ENCODE measurements around the gene GAL3ST2.
"Not testable (repeated sequence)": the region's sequence is repeated elsewhere in the genome, so short reads cannot be mapped to it uniquely, and the experiment has no call there.

Gene GAL3ST2

DNA sequence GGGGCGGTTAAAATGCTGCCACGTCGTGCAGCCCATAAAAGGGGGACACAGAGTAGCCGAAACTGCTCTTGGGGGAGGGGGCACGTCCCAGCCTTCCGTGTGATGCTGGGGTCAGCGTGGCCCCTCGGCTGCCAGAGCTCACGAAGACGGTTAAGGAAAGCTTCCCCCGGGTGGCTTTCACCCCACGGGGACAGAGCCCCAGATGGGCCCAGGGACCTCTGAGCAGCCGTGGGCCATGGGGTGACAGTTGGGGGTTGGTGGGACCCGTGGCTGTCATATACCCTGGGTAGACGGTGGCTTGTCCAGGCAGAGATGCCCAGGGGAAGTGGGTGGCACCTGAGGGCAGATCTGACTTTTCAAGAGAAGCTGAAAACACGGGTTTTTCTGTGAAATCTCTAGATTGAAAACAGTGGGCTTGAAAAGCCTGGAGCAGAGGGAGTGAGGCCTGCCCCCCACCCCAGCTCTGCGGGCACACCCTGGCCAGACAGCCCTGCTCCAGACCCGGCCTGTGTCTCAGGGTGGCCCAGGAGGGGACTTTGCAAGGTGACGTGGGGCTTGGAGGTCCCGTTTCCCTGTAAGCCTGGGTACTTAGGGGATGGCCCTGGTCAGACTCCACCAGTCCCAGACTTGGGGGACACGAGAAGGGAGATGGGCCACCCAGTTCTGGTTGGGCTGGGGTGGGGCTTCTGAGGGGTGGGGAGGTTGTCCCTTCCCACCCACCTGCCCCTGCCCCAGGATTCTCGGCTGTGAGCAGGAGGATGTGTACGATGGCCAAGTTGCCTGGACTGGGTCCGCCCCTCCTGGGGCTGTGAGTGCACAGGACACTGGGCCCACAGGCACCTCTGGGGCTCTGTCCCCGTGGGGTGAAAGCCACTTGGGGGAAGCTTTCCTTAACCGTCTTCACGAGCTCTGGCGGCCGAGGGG, 33.0 kb downstream of the GAL3ST2 start:
- no peak for DNase-seq

DNA sequence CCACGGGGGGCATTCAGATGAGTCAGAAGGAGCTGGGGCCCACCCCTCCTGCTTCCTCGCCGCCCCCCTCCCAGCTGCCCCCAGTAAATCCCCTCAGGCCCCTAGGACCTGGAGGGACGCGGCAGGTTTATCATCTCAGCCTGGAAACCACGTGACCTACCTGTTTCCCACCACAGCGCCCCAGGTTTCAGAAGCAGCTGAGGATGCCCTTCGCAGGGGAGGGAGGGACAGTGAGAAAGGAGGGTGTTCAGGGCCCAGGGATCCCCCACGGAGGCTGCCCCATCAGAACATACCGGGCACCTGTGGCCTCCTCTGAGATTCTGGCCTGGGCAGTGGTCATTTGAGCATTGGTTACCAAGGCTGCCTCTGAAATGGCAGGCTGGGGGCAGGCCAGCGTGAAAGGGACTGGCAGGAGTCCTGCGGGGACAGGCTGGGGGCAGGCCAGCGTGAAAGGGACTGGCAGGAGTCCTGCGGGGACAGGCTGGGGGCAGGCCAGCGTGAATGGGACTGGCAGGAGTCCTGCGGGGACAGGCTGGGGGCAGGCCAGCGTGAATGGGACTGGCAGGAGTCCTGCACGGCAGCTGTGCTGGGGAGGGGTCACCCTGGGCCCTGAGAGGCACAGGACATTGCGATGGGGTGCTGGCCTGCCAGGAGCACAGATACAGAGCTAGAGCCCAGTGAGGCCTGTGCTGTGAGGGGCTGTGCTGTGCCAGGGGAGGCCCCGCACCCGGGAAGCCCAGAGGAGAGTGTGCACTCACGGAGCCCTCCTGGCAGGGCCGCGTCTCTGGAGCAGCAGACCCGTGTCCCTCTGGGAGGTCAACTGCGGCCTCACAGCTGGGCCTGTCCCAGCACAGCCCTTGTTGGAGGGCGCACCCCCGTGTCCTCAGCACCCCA, 33.9 kb downstream of the GAL3ST2 start:
- no peak for DNase-seq

DNA sequence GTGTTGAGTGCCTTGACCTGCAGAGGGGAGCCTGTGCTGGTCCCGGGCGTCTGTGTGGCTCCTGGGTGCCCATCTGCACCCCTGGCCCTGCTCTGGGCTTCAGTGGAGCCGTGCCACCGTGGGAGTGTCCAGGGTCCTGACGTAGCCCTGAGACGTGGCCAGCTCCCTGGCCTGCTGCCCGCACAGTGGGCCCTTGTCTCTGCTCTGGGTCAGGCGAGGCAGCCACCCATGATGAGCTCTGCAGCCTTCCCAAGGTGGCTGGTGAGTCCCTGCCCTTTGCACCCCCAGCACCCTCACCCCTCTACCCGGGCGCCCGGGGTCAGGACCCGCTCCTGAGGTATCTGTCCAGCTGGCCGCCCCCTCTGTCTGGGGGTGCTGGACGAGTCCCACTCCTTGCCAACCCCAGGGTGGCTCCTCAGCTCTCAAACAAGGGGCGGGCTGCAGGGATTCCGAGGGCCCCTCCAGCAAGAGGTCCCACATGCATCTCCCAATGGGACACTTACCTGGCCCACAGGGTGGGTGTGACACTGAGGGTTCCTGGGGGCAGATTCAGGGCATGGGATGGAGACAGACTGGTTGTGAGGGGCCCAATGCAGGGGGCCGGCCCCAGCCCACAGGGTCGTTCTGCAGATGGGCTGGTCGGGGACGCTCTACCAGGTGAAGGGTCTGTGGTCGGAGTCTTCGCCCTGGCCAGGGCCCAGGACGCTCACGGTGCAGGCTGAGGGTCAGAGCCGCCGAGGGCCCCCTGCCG, 34.8 kb downstream of the GAL3ST2 start:
- DNase-seq, result no peak

DNA sequence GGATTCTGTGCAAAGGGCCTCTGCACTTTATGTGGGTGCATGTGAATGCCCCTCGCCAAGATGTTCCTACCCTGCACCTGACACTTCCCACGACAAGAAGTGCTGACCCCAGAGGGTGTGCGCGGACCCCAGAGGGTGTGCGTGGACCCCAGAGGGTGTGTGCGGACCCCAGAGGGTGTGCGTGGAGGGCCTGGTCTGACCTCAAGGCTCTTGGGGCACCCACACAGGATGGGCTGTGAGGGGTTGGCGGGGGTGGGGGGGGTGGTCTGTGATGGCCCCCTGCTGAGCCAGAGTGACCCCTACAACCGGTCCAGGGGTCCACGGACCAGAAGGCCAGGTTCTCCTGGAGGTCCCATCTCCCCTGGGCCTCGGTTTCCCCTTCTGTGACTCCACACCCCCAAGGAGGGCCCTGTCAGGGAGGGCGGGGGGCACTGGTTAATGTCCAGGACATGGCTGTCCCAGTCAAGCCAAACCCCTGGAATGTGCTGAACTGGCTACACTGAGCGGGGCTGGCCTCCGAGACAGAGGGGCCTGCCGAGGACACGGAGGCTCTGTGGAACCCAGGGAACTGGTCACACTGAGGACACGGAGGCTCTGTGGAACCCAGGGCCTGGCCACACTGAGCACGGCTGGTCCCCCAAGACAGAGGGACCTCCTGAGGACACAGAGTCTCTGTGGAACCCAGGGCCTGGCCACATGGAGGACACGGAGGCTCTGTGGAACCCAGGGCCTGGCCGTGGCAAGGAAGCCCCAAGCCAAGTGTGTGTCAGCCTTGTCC, 35.5 kb downstream of the GAL3ST2 start:
- no peak for DNase-seq

DNA sequence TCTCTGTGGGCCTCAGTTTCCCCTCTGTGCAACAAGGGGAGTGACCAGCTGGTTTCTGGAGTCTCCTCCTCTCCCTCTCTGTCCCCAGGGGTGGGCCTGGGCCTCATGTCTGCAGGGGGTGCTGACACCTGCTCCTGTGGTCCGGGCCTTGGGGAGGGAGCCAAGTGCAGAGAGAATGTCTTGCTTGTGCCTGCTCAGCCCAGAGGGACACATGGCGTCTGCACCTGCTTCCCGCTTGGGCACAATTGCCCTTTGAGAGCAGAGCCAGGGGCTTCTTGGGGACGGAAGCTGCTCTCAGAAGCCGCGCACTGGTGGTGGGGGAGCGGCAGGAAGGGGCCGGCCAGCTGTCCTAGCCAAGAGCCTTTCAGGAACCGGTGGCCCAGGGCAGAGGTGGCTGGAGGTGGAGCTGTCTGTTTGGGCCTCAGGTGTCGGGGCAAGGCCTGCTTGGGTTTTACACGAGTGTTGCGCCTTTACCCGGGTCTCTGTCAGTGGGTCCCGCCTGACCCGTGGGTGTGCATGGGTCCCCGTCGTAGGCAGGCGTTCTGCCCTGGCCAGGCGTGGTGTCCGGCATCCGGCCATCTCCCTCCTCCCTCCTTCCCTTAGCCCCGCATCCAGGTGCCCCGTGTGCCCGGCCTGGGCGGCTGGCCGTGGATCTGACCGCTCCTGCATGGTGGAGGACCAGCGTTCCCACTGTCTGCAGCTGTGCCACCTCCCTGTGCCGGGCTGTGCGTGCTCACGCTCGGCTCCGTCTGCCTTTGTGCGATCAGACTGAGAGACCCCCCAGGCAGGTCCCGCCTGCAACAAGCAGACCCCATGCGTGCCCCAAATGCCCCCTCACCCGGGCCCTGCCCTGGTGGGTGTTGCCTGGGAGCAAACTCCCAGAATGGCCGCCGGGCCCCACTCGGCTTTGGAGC, 36.4 kb downstream of the GAL3ST2 start:
- no peak for DNase-seq

DNA sequence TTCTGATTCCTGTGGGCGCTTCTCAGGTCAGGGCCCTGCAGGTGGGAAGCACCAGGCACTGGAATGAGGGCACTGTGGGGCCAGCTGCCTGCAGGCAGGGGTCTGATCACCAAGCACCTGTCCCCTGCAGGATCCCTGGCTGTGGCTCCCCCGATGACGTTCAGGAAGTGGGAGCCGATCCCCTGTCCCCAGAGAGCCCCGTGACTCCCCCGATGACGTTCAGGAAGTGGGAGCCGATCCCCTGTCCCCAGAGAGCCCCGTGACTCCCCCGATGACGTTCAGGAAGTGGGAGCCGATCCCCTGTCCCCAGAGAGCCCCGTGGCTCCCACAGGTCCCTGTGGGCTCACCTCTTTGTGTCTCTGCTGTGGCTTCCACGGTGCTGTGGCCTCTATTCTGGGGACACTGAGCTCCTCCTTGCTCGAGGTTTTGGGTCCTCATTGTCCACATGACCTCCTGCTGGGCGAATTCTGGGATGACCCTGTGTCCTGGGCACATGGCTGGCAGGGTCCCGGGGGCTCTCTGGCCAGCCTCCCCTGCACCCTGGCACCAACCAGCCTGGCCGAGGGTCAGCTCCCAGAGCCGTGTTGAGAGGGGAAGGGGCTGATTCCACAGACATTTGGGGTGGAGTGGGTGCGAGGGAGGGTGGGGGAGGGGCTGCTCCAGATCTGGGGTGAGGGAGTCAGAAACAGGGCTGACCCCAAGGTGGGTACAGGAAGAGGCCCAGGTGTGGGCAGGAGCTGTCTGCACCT, 37.2 kb downstream of the GAL3ST2 start:
- DNase-seq, result no peak

DNA sequence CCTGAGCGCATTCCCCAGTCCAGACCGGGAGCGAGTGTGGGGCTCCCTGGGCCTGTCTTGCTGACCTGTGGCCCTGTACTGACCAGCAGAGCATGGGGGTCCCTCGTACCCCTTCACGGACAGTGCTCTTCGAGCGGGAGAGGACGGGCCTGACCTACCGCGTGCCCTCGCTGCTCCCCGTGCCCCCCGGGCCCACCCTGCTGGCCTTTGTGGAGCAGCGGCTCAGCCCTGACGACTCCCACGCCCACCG, 37.7 kb downstream of the GAL3ST2 start:
- DNase-seq, result no peak

DNA sequence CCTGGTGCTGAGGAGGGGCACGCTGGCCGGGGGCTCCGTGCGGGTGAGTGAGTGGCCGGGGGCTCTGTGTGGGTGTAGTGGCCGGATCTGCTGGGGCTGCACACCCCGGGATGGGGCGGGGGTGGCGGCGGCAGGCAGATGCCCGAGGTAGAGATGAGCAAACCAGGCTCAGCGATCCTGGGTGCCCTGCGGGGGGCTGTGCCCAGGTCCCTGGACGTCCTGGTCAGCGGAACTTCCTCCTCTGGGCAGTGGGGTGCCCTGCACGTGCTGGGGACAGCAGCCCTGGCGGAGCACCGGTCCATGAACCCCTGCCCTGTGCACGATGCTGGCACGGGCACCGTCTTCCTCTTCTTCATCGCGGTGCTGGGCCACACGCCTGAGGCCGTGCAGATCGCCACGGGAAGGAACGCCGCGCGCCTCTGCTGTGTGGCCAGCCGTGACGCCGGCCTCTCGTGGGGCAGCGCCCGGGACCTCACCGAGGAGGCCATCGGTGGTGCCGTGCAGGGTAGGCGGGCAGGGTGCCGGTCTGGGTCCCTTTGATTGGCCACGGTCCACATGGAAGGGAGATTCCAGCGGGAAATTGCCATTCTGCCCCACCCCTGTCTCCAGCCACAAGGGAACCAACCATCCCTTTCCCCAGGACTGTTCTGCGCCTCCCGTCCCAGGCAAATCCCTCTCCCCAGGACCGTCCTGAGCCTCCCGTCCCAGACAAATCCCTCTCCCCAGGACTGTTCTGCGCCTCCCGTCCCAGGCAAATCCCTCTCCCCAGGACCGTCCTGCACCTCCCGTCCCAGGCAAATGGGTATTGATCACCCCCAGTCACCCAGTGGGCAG, 38.2 kb downstream of the GAL3ST2 start:
- no peak for DNase-seq

DNA sequence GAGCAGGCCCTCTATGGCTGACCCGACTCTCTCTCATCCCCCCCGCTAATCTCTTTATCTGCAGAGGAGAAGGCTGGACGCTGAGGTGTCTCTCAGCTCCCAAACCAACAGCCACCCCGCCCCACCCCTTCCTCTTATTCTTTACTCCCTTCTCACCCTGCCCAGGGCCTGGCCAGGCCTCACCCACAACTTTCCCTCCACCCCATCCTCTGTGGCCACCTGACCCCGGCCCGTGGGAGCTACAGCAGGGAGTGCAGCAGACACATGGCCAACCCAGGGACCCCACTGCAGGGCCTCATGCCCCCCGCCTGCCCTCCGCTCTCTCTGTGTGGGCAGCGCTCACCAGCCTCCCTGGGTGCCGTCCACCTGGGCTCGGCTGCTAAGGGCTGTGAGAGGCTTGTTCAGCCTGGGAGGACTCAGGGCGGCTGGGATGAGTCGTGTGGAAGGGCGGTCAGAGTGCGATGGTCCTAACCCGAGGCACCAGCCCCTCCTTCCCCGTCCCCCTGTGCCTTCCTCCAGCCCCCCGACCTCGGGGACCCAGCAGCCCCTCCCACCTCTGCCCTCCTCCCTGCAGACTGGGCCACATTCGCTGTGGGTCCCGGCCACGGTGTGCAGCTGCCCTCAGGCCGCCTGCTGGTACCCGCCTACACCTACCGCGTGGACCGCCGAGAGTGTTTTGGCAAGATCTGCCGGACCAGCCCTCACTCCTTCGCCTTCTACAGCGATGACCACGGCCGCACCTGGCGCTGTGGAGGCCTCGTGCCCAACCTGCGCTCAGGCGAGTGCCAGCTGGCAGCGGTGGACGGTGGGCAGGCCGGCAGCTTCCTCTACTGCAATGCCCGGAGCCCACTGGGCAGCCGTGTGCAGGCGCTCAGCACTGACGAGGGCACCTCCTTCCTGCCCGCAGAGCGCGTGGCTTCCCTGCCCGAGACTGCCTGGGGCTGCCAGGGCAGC, 39.1 kb downstream of the GAL3ST2 start:
- no peak for DNase-seq

DNA sequence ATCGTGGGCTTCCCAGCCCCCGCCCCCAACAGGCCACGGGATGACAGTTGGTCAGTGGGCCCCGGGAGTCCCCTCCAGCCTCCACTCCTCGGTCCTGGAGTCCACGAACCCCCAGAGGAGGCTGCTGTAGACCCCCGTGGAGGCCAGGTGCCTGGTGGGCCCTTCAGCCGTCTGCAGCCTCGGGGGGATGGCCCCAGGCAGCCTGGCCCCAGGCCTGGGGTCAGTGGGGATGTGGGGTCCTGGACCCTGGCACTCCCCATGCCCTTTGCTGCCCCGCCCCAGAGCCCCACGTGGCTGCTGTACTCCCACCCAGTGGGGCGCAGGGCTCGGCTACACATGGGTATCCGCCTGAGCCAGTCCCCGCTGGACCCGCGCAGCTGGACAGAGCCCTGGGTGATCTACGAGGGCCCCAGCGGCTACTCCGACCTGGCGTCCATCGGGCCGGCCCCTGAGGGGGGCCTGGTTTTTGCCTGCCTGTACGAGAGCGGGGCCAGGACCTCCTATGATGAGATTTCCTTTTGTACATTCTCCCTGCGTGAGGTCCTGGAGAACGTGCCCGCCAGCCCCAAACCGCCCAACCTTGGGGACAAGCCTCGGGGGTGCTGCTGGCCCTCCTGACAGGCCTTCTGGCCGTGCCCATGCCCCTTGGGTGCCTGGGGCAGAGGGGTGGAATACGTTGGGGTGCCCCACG, 40.0 kb downstream of the GAL3ST2 start:
- DNase-seq, result no peak

DNA sequence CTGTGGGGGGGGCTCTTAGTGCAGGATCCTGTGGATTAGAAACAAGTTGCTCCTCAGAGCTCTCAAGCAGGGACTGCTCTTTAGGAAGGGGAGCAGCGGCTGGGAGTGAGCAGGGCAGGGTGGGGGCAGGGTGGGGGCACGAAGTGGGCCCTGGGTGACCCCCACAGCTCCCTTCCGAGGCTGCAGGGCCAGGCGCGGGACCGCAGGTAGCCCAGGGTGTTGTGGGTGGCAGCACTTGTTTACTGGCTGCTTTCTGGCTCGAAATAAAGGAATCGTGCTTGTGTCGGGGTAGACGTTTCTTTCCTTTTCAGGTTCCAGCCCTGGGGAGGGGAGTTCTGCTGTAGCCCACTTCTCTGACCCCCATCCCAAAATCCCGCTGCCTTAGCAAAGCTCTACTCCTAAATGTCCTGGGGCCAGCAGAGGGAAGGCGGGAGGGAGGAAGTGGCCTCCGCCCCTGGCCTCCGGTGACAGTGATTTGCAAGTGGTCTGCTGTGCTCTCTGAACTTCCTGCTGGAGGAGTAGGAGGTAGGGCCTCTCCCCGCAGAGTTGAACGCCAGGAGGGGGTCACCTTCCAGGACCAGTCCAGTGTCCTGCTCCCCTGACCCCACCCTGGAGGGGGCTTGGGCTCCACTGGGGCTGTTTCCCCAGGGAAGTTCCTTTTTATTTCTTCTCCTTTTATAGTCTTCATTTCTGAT, 40.7 kb downstream of the GAL3ST2 start:
- no peak for DNase-seq

DNA sequence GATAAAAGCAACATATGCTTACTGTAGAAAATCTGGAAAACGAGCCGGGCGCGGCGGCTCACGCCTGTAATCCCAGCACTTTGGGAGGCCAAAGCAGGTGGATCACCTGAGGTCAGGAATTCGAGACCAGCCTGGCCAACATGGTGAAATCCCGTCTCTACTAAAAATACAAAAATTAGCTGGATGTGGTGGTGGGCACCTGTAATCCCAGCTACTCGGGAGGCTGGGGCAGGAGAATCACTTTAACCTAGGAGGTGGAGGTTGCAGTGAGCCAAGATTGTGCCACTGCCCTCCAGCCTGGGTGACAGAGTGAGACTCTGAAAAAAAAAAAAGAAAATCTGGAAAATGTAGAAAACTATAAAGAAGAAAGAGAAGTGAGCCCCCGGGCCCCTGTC, 41.2 kb downstream of the GAL3ST2 start:
- not testable (repeated sequence) for DNase-seq

DNA sequence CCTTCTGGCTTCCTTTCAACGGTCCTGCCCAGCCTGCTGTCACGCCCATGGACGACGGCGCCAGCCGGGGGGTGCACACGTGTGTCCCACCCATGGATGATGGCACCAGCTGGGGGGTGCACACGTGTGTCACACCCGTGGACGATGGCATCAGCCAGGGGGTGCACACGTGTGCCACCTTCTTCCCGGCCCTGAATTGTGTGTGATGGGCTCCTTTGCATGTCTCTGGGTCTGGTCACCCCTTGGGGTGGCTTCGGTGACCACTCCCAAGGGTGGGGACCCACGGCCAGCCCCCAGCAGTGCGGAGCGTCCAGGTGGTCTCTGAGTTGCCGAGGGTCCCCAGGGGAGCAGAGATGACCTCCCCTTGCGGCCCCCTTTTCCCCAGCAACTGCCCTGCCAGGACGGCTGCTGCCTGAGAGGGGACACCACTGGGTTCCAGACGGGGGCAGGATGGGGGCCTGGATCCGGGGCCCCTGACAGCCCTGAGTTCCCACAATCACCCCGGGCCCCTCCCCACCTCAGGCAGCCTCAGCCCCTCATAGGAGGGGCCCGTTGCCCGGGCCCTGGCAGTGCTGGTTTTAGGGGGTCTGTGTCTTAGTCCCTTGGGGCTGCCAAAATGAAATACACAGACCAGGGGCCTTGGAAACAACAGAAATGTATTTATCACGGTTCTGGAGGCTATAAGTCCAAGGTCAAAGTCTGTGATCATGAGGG, 41.8 kb downstream of the GAL3ST2 start:
- DNase-seq, result no peak

DNA sequence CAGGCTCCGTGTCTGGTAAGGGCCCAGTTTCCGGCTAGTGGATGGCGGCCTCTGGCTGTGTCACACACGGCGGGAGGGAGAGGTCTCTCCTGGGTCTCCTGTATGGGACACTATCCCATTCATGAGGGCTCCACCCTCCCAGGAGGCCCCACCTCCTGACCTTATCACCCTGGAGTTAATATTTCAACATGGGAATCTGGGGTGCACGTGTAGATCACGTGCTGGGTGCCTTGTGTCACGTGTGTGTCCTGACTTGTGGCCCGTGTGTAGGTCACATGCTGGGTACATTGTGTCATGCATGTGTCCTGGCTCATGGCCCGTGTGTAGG, 42.3 kb downstream of the GAL3ST2 start:
- no peak for DNase-seq

DNA sequence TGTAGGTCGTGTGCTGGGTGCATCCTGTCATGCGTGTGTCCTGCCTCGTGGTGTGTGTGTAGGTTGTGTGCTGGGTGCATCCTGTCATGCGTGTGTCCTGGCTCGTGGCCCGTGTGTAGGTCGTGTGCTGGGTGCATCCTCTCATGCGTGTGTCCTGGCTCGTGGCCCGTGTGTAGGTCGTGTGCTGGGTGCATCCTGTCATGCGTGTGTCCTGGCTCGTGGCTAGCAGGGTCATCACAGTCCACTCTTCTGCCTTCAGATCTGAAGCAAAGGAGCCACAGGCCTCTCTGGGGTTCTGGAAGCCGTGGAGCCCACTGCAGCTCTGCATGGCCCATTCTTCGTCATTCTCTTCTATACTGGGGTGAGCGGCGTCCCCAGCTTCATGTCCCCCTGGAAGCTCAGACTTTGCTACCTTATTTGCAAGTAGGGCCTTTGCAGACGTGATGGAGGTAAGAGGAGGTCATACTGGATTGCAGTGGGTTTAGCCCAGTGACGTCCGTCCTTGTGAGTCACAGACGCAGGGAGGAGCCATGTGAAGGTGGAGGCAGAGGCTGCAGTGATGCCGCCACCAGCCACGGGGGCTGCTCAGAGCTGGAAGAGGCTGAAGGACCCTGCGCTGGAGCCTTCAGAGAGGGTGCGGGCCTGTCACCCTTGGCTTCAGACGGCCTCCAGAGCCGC, 43.5 kb downstream of the GAL3ST2 start:
- DNase-seq, result not testable (repeated sequence)
